RWPE2 (cell line): ENCODE results near the gene ZFHX3.
A peak's percentile ranks its signal among the peaks of the same experiment; 100 is the strongest.

Experiments
- ATAC-seq: fragments of 200-7000 bp; cut with Tn5 transposase; 3 replicates; pipeline ENCODE4 v1.9.1; 2021; ENCODE audit warnings: low read depth
- DNase-seq: peaks from one replicate; pipeline ENCODE4 v3.0.0-alpha.2; 2020; ENCODE audit warnings: low spot score
- H3K27ac ChIP-seq: fragments of 450-650 bp; 2 replicates; pipeline ENCODE4 v1.5.1; 2017; ENCODE audit warnings: mild to moderate bottlenecking; ENCODE audit not compliant: poor library complexity, severe bottlenecking
- H3K27me3 ChIP-seq: fragments of 250-450 bp; sonication (Bioruptor Pico); 2 replicates; pipeline ENCODE4 v1.5.1; 2021; ENCODE audit warnings: mild to moderate bottlenecking, moderate library complexity; ENCODE audit not compliant: insufficient read depth, poor library complexity, severe bottlenecking
- H3K36me3 ChIP-seq: fragments of 250-450 bp; sonication (Bioruptor Pico); 2 replicates; pipeline ENCODE4 v1.5.1; 2020; ENCODE audit warnings: low read depth, mild to moderate bottlenecking, moderate library complexity
- H3K4me1 ChIP-seq: fragments of 250-450 bp; sonication (Bioruptor Pico); 2 replicates; pipeline ENCODE4 v1.5.1; 2021; ENCODE audit warnings: mild to moderate bottlenecking, moderate library complexity; ENCODE audit not compliant: insufficient read depth, poor library complexity, severe bottlenecking
- H3K4me3 ChIP-seq: fragments of 250-450 bp; sonication (Bioruptor Pico); 2 replicates; pipeline ENCODE4 v1.5.1; 2021; ENCODE audit warnings: mild to moderate bottlenecking, moderate library complexity; ENCODE audit not compliant: severe bottlenecking
- H3K9me3 ChIP-seq: fragments of 250-450 bp; sonication (Bioruptor Pico); 2 replicates; pipeline ENCODE4 v1.5.1; 2021; ENCODE audit warnings: mild to moderate bottlenecking, moderate library complexity; ENCODE audit not compliant: severe bottlenecking
- TF ChIP-seq, protein P1 (sequence below): fragments of 450-650 bp; IDR thresholded peaks from one replicate; pipeline ENCODE4 v1.5.1; 2017; ENCODE audit warnings: mild to moderate bottlenecking, moderate library complexity; ENCODE audit not compliant: poor library complexity, severe bottlenecking

Gene ZFHX3

DNA sequence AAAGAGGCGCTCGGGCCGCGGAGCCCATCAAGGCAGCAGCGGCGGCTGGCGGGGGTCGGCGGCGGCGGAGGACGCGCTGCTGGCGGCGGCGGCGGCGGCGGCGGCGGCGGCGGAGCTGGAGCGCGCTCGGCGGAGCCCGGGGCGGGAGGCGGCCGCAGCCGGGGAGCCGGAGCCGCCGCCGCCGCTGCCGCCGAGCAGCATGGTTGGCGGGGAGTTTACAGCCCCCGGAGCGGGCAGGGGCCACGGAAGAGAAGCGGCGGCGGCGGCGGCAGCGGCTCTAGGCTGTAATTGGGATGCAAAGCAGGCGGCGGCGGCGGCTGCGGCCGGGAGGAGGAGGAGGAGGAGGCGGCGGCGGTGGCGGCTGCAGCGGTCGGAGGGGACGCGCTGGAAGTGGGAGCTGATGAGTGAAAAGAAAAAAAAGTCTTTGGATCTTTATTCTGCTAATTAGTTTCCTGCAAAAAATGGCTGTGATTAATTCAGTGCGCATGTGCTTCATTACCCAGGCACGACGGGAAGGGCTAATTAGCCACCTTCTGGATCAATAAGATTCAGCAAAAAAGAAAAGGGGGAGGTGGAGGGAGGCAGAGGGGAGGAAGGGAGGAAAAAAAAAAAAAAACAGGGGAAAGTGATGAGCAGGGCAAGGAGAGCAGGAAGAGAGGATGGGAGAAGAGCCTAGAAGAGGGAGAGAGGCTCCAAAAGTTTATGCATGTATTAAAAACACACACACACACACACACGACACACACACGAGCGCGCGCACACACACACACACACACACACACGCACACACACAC, 10.9 kb upstream of the ZFHX3 start:
- Histone ChIP-seq H3K4me1 (peaks cover 36% of the 10 kb centered on the region), H3K27ac (peak overlapping the region; percentile 93), H3K9me3 (no peaks in the 10 kb centered on the region), H3K27me3 (no peaks in the 10 kb centered on the region), H3K36me3 (peaks cover 7% of the 10 kb centered on the region; the same call in 1 of the 2 replicates), H3K4me3 (peak overlapping the region; percentile 96)
- TF ChIP-seq, protein P1, sequence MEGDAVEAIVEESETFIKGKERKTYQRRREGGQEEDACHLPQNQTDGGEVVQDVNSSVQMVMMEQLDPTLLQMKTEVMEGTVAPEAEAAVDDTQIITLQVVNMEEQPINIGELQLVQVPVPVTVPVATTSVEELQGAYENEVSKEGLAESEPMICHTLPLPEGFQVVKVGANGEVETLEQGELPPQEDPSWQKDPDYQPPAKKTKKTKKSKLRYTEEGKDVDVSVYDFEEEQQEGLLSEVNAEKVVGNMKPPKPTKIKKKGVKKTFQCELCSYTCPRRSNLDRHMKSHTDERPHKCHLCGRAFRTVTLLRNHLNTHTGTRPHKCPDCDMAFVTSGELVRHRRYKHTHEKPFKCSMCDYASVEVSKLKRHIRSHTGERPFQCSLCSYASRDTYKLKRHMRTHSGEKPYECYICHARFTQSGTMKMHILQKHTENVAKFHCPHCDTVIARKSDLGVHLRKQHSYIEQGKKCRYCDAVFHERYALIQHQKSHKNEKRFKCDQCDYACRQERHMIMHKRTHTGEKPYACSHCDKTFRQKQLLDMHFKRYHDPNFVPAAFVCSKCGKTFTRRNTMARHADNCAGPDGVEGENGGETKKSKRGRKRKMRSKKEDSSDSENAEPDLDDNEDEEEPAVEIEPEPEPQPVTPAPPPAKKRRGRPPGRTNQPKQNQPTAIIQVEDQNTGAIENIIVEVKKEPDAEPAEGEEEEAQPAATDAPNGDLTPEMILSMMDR, result no peak
- DNase-seq (no peak), ATAC-seq (peak; percentile 18; the same call in 1 of the 3 replicates)

- Histone ChIP-seq H3K4me3 (peak overlapping the region; percentile 96), H3K4me1 (peaks cover 42% of the 10 kb centered on the region), H3K27ac (peak overlapping the region; percentile 93), H3K27me3 (no peaks in the 10 kb centered on the region), H3K36me3 (peaks cover 7% of the 10 kb centered on the region; the same call in 1 of the 2 replicates), H3K9me3 (no peaks in the 10 kb centered on the region)
- ATAC-seq, result no peak
- TF ChIP-seq, protein P1, result no peak
- no peak for DNase-seq
Measured at GRCh38 chr16:73058221-73058615, 10.3 kb upstream of the ZFHX3 start.

- ATAC-seq (peak; percentile 7; the same call in 2 of the 3 replicates), DNase-seq (no peak)
- TF ChIP-seq, protein P1, result no peak
- Histone ChIP-seq H3K4me3 (peak overlapping the region; percentile 96), H3K4me1 (peaks cover 48% of the 10 kb centered on the region), H3K9me3 (no peaks in the 10 kb centered on the region), H3K27me3 (no peaks in the 10 kb centered on the region), H3K27ac (peak overlapping the region; percentile 93), H3K36me3 (peaks cover 7% of the 10 kb centered on the region; the same call in 1 of the 2 replicates)
Measured at GRCh38 chr16:73057291-73058210, 9.6 kb upstream of the ZFHX3 start.

DNA sequence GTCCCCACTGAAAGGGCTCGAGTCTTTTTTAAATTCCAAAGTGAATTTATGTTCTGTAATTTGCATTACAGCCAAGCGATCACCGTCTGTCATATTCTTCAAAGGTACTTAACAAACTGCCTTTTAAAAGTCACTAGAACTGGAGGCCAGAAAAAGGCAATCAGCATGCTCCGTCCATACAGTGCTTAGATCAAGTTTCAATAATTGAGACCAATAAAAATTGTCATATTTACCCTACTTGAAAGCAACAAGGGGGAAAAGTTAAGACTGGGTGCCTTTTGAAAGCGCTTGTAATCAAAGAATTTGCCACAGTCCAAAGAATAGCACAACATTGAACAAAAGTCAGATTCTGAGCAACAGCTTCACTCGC, 9.0 kb upstream of the ZFHX3 start:
- Histone ChIP-seq H3K4me1 (peaks cover 53% of the 10 kb centered on the region), H3K36me3 (peaks cover 7% of the 10 kb centered on the region; the same call in 1 of the 2 replicates), H3K27ac (peak overlapping the region; percentile 93), H3K4me3 (peak overlapping the region; percentile 96), H3K27me3 (no peaks in the 10 kb centered on the region), H3K9me3 (no peaks in the 10 kb centered on the region)
- TF ChIP-seq, protein P1, result no peak
- ATAC-seq (no peak), DNase-seq (no peak)
